NCI-H2029 (cell line): Measurements from ENCODE around the gene RAD51B.

Source experiments
- DNase-seq: peaks from one replicate; lab custom pipeline; 2025; lab: John Stamatoyannopoulos, UW

The RAD51B gene

GRCh38 chr14:68598621-68599447 is 779.3 kb downstream of the RAD51B start:
- DNase-seq: no peak

GRCh38 chr14:68599896-68600610 is 780.5 kb downstream of the RAD51B start:
- DNase-seq: no peak

GRCh38 chr14:68602507-68602906 is 782.9 kb downstream of the RAD51B start:
- DNase-seq: no peak

- DNase-seq: no peak
Measured at GRCh38 chr14:68603533-68604360, 784.2 kb downstream of the RAD51B start.

- no peak for DNase-seq
Measured at GRCh38 chr14:68604361-68604730, 784.8 kb downstream of the RAD51B start.

GRCh38 chr14:68604822-68605221 is 785.2 kb downstream of the RAD51B start:
- no peak for DNase-seq

GRCh38 chr14:68606176-68606575 is 786.6 kb downstream of the RAD51B start:
- no peak for DNase-seq

GRCh38 chr14:68606644-68607043 is 787.1 kb downstream of the RAD51B start:
- DNase-seq: no peak

- DNase-seq: no peak
Measured at GRCh38 chr14:68607081-68607866, 787.7 kb downstream of the RAD51B start.

- DNase-seq: no peak
Measured at GRCh38 chr14:68607867-68608573, 788.4 kb downstream of the RAD51B start.

GRCh38 chr14:68608574-68608962 is 789.0 kb downstream of the RAD51B start:
- DNase-seq: no peak

GRCh38 chr14:68609012-68609411 is 789.4 kb downstream of the RAD51B start:
- DNase-seq: no peak

GRCh38 chr14:68610251-68610793 is 790.7 kb downstream of the RAD51B start:
- no peak for DNase-seq

- DNase-seq: no peak
Measured at GRCh38 chr14:68611599-68611998, 792.0 kb downstream of the RAD51B start.

GRCh38 chr14:68612049-68612448 is 792.5 kb downstream of the RAD51B start:
- no peak for DNase-seq

- no peak for DNase-seq
Measured at GRCh38 chr14:68616221-68616902, 796.8 kb downstream of the RAD51B start.

GRCh38 chr14:68619790-68620574 is 800.4 kb downstream of the RAD51B start:
- no peak for DNase-seq

- DNase-seq: no peak
Measured at GRCh38 chr14:68621400-68622365, 802.1 kb downstream of the RAD51B start.
